HG03103 (cell line): ENCODE measurements around the gene CLEC3B.
"Not testable (repeated sequence)": the region's sequence is repeated elsewhere in the genome, so short reads cannot be mapped to it uniquely, and the experiment has no call there.

ENCODE experiments used
- ATAC-seq: cut with Tn5 transposase; IDR thresholded peaks from one replicate; pipeline ENCODE4 v1.9.1; 2021; ENCODE audit warnings: low read depth; ENCODE audit not compliant: unreplicated experiment

CLEC3B gene

DNA sequence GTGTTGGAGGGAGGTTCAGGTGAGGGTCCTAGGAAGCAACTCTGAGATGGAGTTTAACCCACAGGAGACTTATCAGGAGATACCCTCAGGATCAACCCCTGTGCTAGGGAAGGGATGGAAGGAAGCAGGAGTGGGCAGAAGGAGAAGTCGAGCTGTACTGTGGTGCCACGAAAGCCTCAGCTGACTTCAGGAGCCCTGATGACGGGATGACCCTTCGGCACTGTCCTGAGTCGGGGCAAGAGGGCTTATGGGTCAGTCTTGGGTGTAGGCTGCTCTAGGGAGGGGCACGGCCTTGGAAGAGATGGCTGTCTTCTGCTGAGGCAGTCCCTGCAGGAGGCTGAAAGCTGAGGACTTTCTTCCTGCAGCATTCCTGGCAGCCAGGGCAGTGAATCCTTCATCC is 7.7 kb downstream of the CLEC3B start:
- ATAC-seq = no peak

DNA sequence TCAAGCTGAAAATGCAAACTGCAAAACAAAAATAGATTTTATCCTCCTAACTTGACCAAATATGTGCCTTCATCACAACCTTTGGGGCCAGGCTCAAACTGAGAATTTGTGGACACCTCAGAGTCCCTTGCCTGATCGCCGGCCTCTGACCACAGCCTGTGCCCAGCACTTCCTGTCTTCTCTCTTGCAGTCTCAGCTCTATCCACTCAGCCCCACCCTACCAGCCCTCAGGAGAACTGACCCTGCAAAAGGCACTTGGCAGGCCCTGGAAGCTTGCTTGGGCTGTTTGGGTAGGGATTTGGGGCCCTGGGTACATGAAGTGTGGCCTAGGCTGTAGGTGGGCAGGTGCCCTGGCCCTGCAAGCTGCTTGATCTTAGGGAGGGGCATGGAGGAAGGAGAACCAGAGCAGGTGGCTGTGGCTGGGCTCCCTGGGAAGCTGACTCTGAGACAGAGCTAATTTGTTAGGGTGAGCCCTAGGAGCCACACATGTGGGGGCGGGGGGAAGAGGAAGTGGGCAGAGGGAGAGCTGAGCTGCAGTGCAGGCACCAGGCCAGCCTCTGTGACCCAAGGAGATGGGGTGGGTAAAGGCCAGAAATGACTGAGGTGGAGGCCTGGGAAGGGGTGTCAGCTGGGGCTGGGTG is 8.6 kb downstream of the CLEC3B start:
- ATAC-seq = no peak

DNA sequence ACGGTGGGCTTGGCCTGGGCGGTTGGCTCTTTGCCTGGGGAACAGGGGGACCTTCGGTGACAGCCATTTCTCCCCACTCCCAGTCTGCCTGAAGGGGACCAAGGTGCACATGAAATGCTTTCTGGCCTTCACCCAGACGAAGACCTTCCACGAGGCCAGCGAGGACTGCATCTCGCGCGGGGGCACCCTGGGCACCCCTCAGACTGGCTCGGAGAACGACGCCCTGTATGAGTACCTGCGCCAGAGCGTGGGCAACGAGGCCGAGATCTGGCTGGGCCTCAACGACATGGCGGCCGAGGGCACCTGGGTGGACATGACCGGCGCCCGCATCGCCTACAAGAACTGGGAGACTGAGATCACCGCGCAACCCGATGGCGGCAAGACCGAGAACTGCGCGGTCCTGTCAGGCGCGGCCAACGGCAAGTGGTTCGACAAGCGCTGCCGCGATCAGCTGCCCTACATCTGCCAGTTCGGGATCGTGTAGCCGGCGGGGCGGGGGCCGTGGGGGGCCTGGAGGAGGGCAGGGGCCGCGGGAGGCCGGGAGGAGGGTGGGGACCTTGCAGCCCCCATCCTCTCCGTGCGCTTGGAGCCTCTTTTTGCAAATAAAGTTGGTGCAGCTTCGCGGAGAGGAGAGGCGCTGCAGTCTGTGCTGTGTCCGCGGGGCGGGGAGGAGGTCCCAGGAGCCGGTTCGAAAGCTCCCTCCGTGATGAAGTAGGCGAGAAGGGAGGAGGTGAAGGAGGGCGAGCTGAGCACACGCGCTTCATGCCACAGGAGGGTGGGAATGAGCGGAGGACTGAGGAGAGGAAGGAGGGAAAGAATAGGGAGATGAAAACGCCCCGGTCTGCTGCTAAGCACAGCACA is 9.6 kb downstream of the CLEC3B start:
- no peak for ATAC-seq

DNA sequence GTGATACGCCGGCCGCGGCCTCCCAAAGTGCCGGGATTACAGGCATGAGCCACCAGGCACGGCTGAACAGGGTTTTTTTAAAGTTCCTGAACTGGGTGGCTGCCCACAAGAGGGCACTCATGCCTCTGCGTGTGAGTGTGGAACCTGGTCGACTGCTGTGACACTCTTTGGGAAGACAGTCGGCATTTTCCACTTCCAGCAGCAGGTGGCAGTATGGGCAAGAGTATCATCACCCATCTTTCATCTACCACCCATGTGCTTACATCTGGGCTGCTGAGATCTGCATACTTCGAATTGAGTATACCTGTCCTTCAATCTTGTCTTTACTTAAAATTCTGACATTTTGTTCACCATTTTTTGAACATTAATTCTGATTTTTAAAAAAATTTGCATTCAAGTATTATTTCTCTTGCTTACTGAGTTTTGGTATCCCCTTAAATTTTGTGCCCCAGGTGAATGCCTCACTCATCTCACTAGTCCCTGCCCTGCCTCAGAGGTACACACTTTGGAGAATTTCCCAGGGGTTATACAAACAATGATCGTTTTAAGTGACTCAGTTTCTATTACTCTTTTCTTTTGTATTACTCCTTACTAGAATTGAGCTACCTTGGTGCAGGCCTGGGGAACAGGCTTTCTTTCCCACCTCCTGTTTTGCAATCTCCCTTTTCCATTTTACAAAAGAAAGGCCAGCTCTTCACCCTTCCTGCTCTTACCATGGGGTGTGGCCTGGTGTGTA is 11.8 kb downstream of the CLEC3B start:
- peak; percentile 54 for ATAC-seq

DNA sequence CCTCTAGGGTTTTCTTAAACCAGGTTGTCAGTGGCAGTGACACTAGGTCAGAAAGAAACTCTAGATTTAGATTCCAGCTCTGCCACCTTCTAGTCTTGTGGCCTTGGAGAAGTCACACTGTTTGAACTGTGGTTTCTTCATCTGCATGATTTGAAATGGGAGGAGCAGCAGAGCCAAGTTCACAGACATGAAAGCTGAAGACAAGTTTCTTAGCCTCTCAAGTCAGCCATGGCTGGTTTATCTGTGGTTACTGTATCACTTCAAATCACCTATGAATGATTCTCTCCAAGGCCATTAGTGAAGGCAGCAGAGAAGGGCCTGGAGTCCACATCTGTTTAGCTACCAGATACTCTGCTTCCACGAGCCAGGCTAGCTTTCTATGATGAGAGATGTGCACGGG is 15.6 kb downstream of the CLEC3B start:
- ATAC-seq = no peak

DNA sequence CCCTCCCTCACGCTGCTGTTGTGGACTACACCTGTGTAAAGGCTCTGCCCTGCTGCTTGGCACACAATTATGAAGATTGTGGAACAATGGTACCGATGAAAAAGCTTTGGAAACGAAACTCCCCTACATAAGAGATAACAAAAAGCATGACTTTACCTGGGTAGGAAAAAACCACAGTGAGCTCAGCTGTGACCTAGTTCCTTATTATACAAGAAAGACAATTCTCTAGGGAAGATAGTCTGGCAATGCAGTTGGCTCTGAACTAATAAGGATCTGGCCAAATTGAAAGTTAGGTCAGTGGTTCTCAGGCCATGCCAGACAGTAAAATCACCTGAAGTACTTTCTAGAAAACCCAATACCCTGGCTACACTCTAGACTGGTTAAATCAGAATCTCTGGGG is 16.1 kb downstream of the CLEC3B start:
- no peak for ATAC-seq

DNA sequence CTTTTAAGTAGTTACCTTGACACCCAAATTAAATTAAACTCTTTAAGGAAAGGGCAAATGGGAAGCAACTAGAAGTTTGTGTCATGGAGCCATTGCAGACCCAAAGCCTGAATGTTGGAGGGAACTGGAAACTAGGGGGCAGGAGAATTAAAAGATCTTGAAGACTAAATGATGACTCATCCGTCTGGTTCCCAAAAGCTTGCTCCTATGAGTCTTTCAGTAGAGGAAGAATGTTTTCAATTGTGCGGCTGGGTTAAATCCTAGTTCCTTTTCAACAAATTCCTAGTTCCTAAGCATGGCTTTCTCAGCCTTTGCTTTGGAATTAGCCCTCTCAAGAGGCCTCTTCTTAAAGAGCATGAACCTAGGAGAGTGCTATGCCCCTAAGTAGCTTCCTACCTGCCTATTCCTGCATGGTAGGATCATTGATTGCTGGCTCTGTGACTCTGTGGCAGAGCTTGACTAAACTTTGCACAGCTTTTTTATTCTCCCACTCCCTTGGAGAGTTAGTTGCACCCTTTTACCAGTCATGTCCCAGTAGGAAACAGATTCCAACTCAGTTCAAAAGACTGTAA is 17.7 kb downstream of the CLEC3B start:
- ATAC-seq = no peak

DNA sequence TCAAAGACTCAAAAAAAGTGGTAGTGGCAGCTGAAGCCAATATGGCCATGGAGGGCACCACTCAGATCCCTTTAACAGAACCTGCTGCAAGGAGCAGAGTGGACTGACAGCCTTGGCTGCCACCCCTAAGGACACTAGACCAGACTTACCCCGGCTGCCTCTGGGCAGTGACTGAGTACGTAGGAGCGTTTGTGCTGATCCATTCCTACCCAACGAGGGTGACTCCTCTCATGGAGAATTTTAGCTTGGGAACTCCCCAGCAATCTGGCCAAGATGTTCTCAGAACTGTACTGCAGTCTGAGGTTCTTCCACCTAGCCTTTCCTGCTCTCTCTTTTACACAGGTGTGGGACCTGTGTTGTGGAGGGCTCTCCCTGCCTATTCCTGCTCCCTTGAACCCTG is 22.1 kb downstream of the CLEC3B start:
- no peak for ATAC-seq

DNA sequence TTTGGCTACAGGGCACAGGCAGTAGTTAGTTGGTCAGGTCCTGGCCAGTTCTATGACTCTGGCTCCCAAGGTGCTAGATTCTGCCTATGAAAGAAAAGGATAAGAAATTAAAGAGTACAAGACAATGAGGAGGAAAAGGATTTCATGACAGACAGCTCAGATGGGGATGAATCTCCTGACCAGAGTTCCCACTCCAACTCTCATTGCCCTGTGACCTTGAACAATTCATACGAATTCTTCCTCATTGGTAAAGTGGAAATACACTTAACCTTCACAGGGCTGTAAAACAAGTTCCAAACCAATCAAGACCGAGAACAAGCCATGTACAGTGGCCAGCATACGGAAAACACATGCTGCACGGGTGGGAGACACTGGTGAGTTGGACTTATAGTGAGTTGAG is 23.7 kb downstream of the CLEC3B start:
- ATAC-seq = no peak

DNA sequence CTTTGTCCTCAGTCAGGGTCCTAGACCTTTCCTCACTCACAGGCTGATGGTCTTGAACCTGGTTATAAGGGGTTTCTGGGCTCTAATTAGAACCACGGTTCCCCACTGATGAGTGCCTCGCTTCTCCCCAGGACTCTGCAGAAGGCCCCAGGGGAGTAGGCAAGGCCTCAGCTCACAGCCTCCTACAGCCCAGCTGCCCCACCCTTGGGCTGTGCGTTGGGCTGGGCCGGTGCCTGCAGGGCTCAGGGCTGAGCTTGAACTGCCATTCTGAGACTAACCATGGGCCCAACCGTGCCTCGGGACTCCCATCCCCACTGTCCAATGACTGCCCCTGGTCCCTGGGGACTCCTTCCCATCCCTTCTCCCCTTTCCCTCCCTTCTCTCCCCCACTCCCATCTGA is 25.6 kb downstream of the CLEC3B start:
- no peak for ATAC-seq

DNA sequence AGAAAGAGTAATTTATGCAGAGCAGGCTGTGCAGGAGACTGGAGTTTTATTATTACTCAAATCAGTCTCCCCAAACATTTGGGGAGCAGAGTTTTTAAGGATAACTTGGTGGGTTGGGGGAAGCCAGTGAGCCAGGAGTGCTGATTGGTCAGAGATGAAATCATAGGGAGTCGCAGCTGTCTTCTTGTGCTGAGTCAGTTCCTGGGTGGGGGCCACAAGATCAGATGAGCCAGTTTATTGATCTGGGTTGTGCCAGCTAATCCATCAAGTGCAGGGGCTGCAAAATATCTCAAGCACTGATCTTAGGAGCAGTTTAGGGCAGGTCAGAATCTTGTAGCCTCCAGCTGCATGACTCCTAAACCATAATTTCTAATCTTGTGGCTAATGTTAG is 27.7 kb downstream of the CLEC3B start:
- ATAC-seq = not testable (repeated sequence)

DNA sequence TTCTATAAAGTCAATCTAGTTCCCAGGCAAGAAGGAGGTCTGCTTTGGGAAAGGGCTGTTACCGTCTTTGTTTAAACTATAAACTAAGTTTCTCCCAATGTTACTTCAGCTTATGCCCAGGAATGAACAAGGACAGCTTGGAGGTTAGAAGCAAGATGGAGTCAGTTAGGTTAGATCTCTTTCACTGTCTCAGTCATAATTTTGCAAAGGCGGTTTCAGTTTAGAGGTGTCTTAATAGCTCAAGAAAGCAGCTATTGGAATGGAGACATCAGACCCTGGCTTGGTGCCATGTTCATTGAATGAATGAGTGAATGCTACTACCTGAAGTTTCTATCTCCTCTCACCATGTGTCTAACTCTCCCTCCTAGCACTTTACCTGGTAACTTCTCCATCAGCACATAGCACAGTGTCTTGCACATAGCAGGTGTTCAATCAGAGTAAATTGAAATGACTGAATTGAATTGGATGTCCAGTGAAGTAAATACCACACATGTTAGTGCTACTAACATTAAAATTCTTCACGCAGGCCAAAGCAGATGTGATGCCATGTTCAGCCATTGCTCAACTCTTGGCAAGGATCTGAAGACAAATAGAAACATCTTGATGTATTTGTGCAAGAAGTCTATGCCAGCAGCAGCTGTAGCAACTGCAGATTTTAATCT is 28.2 kb downstream of the CLEC3B start:
- ATAC-seq = no peak

DNA sequence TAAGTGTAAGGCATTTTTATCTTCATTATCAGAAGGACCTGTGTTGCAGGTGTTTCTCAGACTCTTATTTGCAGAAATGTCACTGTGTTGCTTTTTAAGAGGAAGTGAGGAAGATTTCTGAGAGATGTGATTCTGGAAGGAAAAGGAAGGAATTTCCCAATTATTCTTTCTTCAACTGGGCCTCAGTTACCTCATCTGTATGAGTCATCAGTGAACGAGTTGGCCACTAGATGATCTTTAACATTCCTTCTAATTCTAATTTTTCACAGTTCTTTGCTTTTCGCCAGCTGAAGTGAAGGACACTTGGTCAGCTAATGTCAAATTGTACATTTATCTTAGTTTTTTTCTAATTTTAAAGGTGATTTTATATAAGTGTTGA is 28.9 kb downstream of the CLEC3B start:
- ATAC-seq = no peak

DNA sequence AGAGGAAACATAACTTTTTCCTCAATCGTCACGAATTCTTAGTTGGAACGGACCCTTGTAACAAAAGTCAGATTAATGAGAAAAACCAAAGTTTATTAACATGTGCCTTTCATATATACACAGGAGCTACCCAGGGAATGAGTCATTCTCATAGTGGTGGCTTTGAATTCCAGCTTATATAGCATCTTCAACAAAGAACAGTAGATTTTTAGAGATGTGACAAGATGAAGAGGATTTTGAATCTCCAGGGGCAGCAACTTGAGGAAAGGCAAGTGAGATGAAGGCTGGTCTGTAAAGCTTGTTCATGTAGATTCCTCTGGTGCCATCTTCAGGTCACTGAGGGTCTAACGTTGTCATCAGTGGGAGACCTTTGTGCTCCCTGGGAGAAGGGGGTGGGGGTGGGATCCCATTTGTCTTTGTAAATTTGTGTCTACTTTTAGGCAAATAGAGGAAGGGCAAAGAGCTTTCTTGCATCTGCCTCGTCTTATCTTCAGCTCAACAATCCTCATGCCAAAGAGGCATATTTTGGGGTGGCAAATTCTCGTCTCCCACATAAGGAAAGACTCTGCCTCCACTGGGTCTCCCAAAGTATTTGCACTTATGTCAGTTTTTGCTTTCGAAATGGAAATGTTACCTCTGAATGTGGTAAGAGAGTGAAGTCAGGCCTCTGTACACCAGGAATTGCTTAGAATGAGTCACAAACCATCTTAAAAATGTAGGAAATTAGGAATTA is 29.5 kb downstream of the CLEC3B start:
- ATAC-seq = no peak

DNA sequence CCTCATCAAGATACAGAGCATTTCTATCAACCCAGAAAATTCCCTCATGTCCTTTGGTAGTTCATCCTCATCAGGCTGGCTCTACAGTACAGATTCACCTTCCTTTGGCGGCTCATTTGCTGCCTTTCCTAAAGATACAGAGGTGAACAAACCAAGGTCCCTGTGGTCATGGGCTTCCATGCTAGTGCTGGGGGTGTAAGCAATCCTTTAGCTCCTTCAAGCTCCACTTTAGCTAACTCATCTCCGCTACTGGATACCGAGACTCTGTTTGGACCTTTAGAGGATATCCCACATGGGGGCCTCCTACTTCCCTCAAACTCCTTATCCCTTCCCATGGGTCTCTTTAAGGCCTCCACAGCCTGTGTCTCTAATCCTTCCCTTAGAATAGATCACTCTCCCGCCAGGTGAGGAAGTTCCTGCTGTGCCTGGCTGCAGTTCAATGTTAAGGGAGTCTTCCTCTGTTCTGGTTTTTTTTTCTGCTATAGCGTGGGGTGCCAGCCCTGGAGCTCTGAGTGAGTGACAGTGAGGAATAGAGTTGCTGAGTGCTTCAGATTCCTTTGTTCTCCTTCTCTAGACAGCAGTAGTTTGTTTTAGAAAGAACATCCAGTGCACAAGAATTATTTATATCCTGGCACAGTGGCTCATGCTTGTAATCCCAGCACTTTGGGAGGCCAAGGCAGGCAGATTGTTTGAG is 30.7 kb downstream of the CLEC3B start:
- ATAC-seq = no peak

DNA sequence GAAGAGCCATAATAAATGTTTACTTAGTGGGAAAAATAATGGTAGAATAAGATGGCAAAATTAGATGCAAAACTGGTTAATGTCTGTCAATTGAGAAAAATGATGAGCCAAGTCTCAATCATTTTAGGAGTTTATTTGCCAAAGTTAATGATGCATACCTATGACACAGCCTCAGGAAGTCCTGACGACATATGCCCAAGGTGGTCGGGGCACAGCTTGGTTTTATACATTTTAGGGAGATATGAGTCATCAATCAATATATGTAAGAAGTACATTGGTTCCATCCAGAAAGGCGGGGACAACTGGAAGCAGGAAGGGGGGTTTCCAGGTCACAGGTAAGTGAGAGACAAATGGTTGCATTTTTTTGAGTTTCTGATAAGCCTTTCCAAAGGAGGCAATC is 31.5 kb downstream of the CLEC3B start:
- ATAC-seq = no peak

DNA sequence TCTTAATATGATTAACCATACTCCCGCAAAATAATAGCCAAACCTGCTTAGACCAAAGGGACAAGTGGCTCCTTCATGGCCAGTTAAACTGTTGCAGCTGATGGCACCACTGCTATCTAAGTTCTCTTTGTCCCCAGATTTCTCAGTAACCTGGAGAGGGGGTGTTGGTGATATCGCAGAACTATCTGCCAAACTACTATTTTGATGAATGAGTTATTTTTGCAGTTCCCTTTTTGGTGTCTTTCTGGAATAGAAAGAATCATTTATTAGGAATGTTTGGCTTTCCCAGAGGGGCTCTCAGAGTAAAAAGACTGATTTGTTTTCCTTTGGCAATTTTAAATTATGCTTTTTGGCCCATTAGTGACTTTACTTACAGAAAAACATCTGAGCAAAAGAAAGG is 33.0 kb downstream of the CLEC3B start:
- ATAC-seq = no peak

DNA sequence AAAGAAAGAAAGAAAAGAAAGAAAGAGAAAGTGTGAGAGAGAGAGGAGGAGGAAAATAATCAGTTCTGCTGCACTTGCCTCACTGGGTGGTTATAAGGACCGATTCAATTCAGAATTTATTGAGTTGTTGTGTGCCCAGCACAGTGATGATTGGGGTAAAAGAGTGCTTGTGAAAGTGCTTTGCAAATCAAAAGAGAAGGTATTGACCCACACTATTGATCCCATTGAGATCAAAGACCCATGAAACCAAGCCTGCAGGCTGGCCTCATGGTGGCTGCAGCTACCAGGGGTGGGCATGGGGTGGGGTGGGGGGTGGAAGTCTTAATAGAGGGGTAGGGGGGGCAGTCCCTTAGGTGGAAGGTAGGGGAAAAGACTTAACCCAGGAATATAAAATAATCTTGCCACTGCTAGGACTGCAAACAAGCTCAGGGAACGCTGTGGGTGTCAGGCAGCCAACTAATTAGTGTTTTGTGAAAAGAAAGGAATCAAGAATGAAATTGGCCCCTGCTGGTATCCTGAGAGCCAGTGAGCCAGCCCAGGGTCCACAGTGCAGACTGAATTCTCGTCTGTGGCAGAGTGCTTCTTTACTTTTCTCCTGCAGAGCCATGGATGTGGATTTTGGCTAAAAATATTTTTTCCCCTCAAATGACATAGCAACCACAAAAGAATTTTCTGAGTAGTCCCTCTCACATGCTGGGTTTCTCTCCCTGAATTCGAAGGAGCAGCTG is 34.2 kb downstream of the CLEC3B start:
- ATAC-seq = no peak

DNA sequence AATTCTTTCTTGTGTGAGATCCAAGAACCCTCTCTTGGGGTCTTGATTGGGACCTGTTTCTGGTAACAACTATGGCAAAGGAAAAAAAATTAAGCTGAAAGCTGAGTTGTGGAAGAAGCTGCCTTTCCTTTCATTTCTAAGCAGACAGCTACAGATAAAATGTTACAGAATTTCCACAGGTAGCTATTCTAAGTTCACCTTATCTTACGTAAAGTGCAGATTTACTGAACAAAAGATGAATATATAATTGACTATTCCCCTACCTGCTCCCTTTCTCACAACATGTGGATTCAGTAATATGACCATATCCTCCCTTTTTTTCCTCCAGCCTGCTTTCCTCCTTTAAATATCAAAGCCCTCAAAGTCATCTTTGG is 36.6 kb downstream of the CLEC3B start:
- ATAC-seq = no peak
